Fibroblast of lung (primary cell): ENCODE measurements around the gene AMPD2. TPM values are rescaled to one million over a fixed set of nuclear protein-coding genes. Genes with fewer than 3 reads are reported as not detected.
"Not testable (repeated sequence)": the region's sequence is repeated elsewhere in the genome, so short reads cannot be mapped to it uniquely, and the experiment has no call there.

ENCODE experiments used
- DNase-seq, 2 donors: peaks; one replicate each; pipeline versions ENCODE4 v3.0.0 to v3.0.0-alpha.2; 2010; ENCODE audit warnings: low read depth in 2 of 2
- H2AFZ ChIP-seq: 2 replicates; pipeline ENCODE4 v1.5.1; 2012; ENCODE audit warnings: low read length, control low read depth, inconsistent platforms
- H3K27ac ChIP-seq: 2 replicates; pipeline ENCODE4 v1.5.1; 2011; ENCODE audit warnings: low read length, control low read depth; ENCODE audit not compliant: insufficient read depth
- H3K27me3 ChIP-seq: 2 replicates; pipeline ENCODE4 v1.5.1; 2011; ENCODE audit warnings: mild to moderate bottlenecking, low read length; ENCODE audit not compliant: control insufficient read depth, insufficient read depth
- H3K36me3 ChIP-seq: 2 replicates; pipeline ENCODE4 v1.5.1; 2011; ENCODE audit warnings: low read length; ENCODE audit not compliant: control insufficient read depth, insufficient read depth
- H3K4me1 ChIP-seq: 2 replicates; pipeline ENCODE4 v1.5.1; 2011; ENCODE audit warnings: low read length; ENCODE audit not compliant: control insufficient read depth, insufficient read depth; ENCODE audit errors: extremely low read depth
- H3K4me2 ChIP-seq: 2 replicates; pipeline ENCODE4 v1.5.1; 2011; ENCODE audit warnings: low read length, control low read depth; ENCODE audit not compliant: insufficient read depth; ENCODE audit errors: extremely low read depth
- H3K4me3 ChIP-seq, 4 experiments: fragments of 200-600 bp in 1 of 4; sonication (generic) in 1 of 4; replicated peaks in 1 of 4; 2 replicates each; pipeline ENCODE4 v1.5.1; 2011 to 2016; ENCODE audit warnings: low read length in 4 of 4, low read depth in 3 of 4, mild to moderate bottlenecking in 3 of 4, control low read depth in 2 of 4, inconsistent platforms in 1 of 4, mixed read lengths in 1 of 4; ENCODE audit not compliant: insufficient read depth in 1 of 4; ENCODE audit errors: control extremely low read depth in 1 of 4
- H3K79me2 ChIP-seq: 2 replicates; pipeline ENCODE4 v1.5.1; 2012; ENCODE audit warnings: mild to moderate bottlenecking, low read length, inconsistent platforms; ENCODE audit not compliant: control insufficient read depth, insufficient read depth
- H3K9ac ChIP-seq: 2 replicates; pipeline ENCODE4 v1.5.1; 2011; ENCODE audit warnings: mild to moderate bottlenecking, low read length, control low read depth; ENCODE audit not compliant: insufficient read depth
- H3K9me3 ChIP-seq: 2 replicates; pipeline ENCODE4 v1.5.1; 2012; ENCODE audit warnings: low read depth, low read length; ENCODE audit not compliant: control insufficient read depth, insufficient read depth
- H4K20me1 ChIP-seq: 2 replicates; pipeline ENCODE4 v1.5.1; 2011; ENCODE audit warnings: low read length; ENCODE audit not compliant: control insufficient read depth, insufficient read depth; ENCODE audit errors: extremely low read depth
- EZH2 ChIP-seq: IDR thresholded peaks from 2 replicates; pipeline ENCODE4 v1.5.1; 2012; ENCODE audit warnings: low read length, control low read depth, mild to moderate bottlenecking; ENCODE audit errors: missing control alignments
- polyA plus RNA-seq, 2 donors: library from polyadenylated mRNA; depleted of rRNA in 1 of 2; stranded (reverse) in 1 of 2; unstranded in 1 of 2; fragments of >200 nt; gene quantifications; 2 replicates each; pipeline ENCODE4 v1.2.1, GENCODE V29; 2011 to 2012; ENCODE audit warnings: missing spikeins in 1 of 2
- total RNA-seq: library from RNA; depleted of rRNA; stranded (reverse); fragments of >200 nt; gene quantifications from 2 replicates; pipeline ENCODE4 v1.2.1, GENCODE V29; 2014
- TF ChIP-seq, protein P1 (sequence below), 2 donors: IDR thresholded peaks in 1 of 2; conservative IDR thresholded peaks in 1 of 2; 1 replicate in 1 of 2; 2 replicates in 1 of 2; pipeline ENCODE4 v1.5.1; 2011 to 2012; ENCODE audit warnings: low read length in 2 of 2, control low read depth in 1 of 2, inconsistent platforms in 1 of 2, low read depth in 1 of 2, mild to moderate bottlenecking in 1 of 2

The AMPD2 gene
- total and polyA plus RNA-seq, 2 donors (not counting 1 experiment from before 2014, with no cell fraction given): 23.0 to 51.9 TPM

DNA sequence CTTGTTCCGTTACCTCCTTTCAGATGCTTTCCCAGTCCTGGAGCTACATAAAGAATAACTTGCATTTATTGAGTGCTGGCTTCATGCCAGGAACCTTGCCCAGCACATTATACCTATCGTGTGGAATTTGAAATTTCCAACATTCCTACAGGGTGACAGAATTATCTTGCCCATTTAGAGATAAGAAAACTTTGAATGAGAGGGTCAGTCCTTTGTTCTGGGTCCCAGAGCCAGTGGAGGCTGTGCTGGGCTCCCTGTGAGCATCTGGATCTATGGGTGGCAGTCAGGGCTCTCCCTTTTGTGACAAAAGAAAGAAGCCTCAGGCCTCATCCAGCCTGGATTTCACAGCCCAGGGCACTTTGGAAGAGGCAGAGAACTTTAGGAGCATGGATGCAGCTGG lies 39.5 kb downstream of the AMPD2 start:
- DNase-seq: no peak
- Histone ChIP-seq H3K36me3 (no peaks in the 10 kb centered on the region), H4K20me1 (no peaks in the 10 kb centered on the region), H3K4me2 (no peak overlapping the region), H2AFZ (no peak overlapping the region), H3K27ac (no peak overlapping the region), H3K79me2 (no peaks in the 10 kb centered on the region), H3K9me3 (no peaks in the 10 kb centered on the region), H3K27me3 (peaks cover 2% of the 10 kb centered on the region), H3K4me3 (no peak overlapping the region), H3K4me1 (peaks cover 7% of the 10 kb centered on the region), H3K9ac (no peak overlapping the region)
- no peak for TF ChIP-seq EZH2
- TF ChIP-seq, protein P1, sequence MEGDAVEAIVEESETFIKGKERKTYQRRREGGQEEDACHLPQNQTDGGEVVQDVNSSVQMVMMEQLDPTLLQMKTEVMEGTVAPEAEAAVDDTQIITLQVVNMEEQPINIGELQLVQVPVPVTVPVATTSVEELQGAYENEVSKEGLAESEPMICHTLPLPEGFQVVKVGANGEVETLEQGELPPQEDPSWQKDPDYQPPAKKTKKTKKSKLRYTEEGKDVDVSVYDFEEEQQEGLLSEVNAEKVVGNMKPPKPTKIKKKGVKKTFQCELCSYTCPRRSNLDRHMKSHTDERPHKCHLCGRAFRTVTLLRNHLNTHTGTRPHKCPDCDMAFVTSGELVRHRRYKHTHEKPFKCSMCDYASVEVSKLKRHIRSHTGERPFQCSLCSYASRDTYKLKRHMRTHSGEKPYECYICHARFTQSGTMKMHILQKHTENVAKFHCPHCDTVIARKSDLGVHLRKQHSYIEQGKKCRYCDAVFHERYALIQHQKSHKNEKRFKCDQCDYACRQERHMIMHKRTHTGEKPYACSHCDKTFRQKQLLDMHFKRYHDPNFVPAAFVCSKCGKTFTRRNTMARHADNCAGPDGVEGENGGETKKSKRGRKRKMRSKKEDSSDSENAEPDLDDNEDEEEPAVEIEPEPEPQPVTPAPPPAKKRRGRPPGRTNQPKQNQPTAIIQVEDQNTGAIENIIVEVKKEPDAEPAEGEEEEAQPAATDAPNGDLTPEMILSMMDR (conservative IDR thresholded peaks at IDR 0.05 in 1 of 2, IDR thresholded peaks at IDR 0.05 in 1 of 2; ENCODE audit: low read depth in 1 of 2, low read length in 2 of 2): no peak

DNA sequence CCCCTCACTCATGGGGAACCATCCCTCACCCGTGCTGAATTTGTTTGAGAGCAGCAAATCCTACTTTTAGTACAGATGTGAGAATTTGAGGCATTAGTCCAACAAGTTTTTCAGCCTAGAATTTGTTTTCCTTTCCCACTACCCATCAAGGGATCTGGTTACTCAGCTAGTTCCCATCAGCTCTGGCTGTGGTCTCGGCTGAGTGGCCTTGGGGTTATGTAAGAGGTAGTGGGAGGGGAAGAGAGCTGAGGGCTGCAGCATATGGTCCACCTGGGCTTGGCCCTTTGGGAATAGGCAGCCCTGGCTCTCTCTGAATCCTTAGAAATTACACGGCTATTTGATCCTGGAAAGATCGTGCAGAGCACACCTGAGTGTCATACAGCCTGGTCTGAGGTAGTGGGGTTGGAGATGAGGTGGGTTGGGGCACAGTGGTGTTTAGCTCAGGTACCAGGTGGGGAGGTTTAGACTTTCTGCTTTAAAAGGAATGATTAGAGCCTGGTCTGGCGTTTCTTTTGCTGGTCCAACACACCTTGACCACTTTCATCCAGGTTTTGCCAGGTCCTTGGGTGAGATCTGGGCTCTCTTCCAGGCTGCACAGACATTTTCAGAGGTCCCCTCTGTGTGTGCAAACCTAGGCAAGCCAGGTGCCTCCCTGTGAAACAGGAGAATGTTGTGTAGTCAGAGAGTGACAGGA lies 40.5 kb downstream of the AMPD2 start:
- TF ChIP-seq, protein P1 (conservative IDR thresholded peaks at IDR 0.05 in 1 of 2, IDR thresholded peaks at IDR 0.05 in 1 of 2; ENCODE audit: low read depth in 1 of 2, low read length in 2 of 2): no peak
- TF ChIP-seq EZH2: no peak
- Histone ChIP-seq H3K4me1 (peaks cover 6% of the 10 kb centered on the region), H3K27me3 (no peaks in the 10 kb centered on the region), H3K4me3 (no peak overlapping the region), H3K36me3 (no peaks in the 10 kb centered on the region), H4K20me1 (no peaks in the 10 kb centered on the region), H3K9ac (no peak overlapping the region), H3K4me2 (no peak overlapping the region), H3K9me3 (no peaks in the 10 kb centered on the region), H3K79me2 (no peaks in the 10 kb centered on the region), H2AFZ (no peak overlapping the region), H3K27ac (no peak overlapping the region)
- DNase-seq: peak in 1 of 2 donors; percentile 34

DNA sequence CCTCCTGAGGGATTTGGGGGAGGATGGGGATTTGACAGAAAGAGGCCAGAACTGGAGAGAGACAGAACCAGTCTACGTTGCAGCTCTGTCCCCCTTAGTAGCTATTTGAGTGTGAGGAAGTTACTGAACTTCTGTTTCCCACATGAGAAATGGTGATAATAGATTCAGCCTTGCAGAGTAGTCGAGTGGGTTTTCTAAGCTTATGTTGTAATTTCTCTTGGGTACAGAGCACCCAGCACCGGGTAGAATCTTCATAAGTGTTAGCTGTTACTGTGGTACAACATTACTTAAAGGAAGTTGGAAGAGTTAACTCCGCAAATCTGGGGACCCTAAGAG lies 41.0 kb downstream of the AMPD2 start:
- H2AFZ ChIP-seq: not testable (repeated sequence)

More for the DNA sequence above, 41.0 kb downstream of the AMPD2 start:
- H3K36me3 ChIP-seq, H3K27me3 ChIP-seq, DNase-seq, H3K79me2 ChIP-seq, H4K20me1 ChIP-seq, H3K4me2 ChIP-seq, H3K4me3 ChIP-seq, H3K9me3 ChIP-seq, H3K27ac ChIP-seq, H3K4me1 ChIP-seq, H3K9ac ChIP-seq: not testable (repeated sequence)
